ENCODE measurements around the gene HK1. TPM values are rescaled to one million over a fixed set of nuclear protein-coding genes. Genes with fewer than 3 reads are reported as not detected.

Gene HK1
- total and polyA plus RNA-seq, 2 of the 13 experiments (the other 11 are each of a cell fraction or from before 2014, with no cell fraction given), result 0.29 to 1.5 TPM

DNA sequence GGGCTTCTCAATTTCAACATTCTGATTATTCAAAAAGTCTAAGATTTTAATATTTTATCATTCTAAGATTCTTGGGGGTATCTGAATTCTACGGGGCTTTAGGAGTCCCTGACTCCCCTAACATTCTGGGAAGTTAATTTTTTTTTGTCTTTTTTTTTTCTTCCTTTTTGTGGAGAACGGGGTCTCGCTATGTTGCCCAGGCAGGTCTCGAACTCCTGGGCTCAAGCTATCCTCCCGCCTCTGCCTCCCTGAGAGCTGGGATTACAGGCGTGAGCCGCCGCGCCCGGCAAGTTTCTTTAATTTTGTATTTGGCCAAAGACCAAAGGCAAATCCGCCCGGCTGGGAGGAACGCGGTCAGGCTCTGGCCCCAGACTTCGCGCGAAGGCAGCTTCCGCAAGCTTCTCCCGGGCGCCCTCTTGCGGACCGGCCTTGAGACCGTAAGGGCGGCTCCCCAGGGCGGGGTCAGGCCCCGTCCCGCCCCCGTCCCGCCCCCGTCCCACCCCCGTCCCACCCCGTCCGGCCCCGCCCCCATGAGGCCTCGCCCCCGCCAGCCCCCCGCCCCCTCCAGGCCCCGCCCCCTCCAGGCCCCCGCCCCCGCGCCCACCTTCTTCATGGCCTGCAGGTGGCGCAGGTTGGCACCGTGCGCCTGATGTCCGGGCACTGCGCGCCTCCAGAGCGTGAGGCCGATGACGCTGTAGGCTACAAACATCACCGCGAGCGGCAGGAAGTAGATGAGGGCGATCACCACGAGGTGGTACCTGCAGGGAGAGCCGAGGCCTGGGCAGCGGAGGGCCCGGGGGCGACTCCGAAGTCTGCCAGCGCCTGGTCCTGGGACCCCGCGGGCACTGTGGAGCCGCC, 130.3 kb downstream of the HK1 start (continued):
- TF ChIP-seq ZNF605 (CRISPR knock-in tag; IDR thresholded peaks at IDR 0.05) (no peak), ZNF292 (CRISPR knock-in tag; IDR thresholded peaks at IDR 0.05; ENCODE audit: borderline replicate concordance, low read depth) (no peak), GABPA (IDR thresholded peaks at IDR 0.05; ENCODE audit: low read depth, low read length) (no peak), GABPA (CRISPR knock-in tag; IDR thresholded peaks at IDR 0.05; ENCODE audit: low read depth) (peak; percentile 47; the same call in 1 of the 2 replicates), SALL1 (CRISPR knock-in tag; IDR thresholded peaks at IDR 0.05) (peak; percentile 71), HOXA9 (CRISPR knock-in tag; IDR thresholded peaks at IDR 0.05; ENCODE audit: borderline replicate concordance) (no peak), ZBTB20 (CRISPR knock-in tag; IDR thresholded peaks at IDR 0.05; ENCODE audit: borderline replicate concordance, low read depth) (no peak; the same call in 1 of the 2 replicates), NFKB2 (CRISPR knock-in tag; IDR thresholded peaks at IDR 0.05; ENCODE audit: borderline replicate concordance) (0 out of 2 replicates have a peak, but pooled peaks have one; percentile 36), RCOR2 (CRISPR knock-in tag; IDR thresholded peaks at IDR 0.05) (0 out of 2 replicates have a peak, but pooled peaks have one; percentile 37), SALL2 (CRISPR knock-in tag; IDR thresholded peaks at IDR 0.05) (0 out of 2 replicates have a peak, but pooled peaks have one; percentile 45), ZUFSP (CRISPR knock-in tag; IDR thresholded peaks at IDR 0.05; ENCODE audit: borderline replicate concordance) (no peak), AGO2 (optimal IDR thresholded peaks at IDR 0.05; ENCODE audit: low read depth, low read length) (no peak), ISL2 (CRISPR knock-in tag; IDR thresholded peaks at IDR 0.05) (peak; percentile 23; the same call in 1 of the 2 replicates), KAT2B (IDR thresholded peaks at IDR 0.05; ENCODE audit: borderline replicate concordance, low read depth, low read length) (no peak), MXI1 (IDR thresholded peaks at IDR 0.05; ENCODE audit: borderline replicate concordance, low read depth, low read length) (peak; percentile 10; the same call in 1 of the 3 replicates), ZNF674 (CRISPR knock-in tag; IDR thresholded peaks at IDR 0.05; ENCODE audit: low read depth) (no peak), HMG20A (CRISPR knock-in tag; IDR thresholded peaks at IDR 0.05; ENCODE audit: borderline replicate concordance) (no peak), ZSCAN9 (CRISPR knock-in tag; IDR thresholded peaks at IDR 0.05; ENCODE audit: borderline replicate concordance) (peak; percentile 58; the same call in 1 of the 2 replicates), RARA (CRISPR knock-in tag; IDR thresholded peaks at IDR 0.05) (no peak), ZFP62 (CRISPR knock-in tag; IDR thresholded peaks at IDR 0.05) (no peak), ZNF264 (CRISPR knock-in tag; IDR thresholded peaks at IDR 0.05) (0 out of 2 replicates have a peak, but pooled peaks have one; percentile 45), ZNF430 (CRISPR knock-in tag; IDR thresholded peaks at IDR 0.05) (no peak), ZNF256 (CRISPR knock-in tag; conservative IDR thresholded peaks at IDR 0.05) (no peak), CREB1 (IDR thresholded peaks at IDR 0.05) (peak; percentile 60; the same call in 1 of the 2 replicates), CREB1 (CRISPR knock-in tag; IDR thresholded peaks at IDR 0.05) (no peak), ZNF138 (CRISPR knock-in tag; IDR thresholded peaks at IDR 0.05; ENCODE audit: low read depth) (no peak), ARNT2 (CRISPR knock-in tag; IDR thresholded peaks at IDR 0.05; ENCODE audit: low read depth) (peak; percentile 27; the same call in 1 of the 2 replicates), HDAC1 (CRISPR knock-in tag; IDR thresholded peaks at IDR 0.05) (peak; percentile 27; the same call in 1 of the 2 replicates)
- TF ChIP-seq, protein P1, sequence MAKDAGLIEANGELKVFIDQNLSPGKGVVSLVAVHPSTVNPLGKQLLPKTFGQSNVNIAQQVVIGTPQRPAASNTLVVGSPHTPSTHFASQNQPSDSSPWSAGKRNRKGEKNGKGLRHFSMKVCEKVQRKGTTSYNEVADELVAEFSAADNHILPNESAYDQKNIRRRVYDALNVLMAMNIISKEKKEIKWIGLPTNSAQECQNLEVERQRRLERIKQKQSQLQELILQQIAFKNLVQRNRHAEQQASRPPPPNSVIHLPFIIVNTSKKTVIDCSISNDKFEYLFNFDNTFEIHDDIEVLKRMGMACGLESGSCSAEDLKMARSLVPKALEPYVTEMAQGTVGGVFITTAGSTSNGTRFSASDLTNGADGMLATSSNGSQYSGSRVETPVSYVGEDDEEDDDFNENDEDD (CRISPR knock-in tag; IDR thresholded peaks at IDR 0.05; ENCODE audit: borderline replicate concordance), result peak; percentile 87

Measured in HepG2 (cell line).